SU-DHL-6 (cell line): ENCODE results near the gene OR6J1.

Experiments
- EZH2phosphoT487 ChIP-seq: fragments of 200-600 bp; sonication (generic), shearing (Covaris generic); conservative IDR thresholded peaks from 2 replicates; pipeline ENCODE4 v1.6.1; 2018; ENCODE audit warnings: mild to moderate bottlenecking, antibody characterized with exemption, low read length, moderate library complexity, mixed read lengths
- TF ChIP-seq, protein P1 (sequence below): fragments of 200-600 bp; sonication (generic); IDR thresholded peaks from one replicate; pipeline ENCODE4 v1.5.1; 2017; ENCODE audit warnings: antibody characterized with exemption, mild to moderate bottlenecking, low read length, moderate library complexity; ENCODE audit not compliant: insufficient read depth, poor library complexity, severe bottlenecking

DNA sequence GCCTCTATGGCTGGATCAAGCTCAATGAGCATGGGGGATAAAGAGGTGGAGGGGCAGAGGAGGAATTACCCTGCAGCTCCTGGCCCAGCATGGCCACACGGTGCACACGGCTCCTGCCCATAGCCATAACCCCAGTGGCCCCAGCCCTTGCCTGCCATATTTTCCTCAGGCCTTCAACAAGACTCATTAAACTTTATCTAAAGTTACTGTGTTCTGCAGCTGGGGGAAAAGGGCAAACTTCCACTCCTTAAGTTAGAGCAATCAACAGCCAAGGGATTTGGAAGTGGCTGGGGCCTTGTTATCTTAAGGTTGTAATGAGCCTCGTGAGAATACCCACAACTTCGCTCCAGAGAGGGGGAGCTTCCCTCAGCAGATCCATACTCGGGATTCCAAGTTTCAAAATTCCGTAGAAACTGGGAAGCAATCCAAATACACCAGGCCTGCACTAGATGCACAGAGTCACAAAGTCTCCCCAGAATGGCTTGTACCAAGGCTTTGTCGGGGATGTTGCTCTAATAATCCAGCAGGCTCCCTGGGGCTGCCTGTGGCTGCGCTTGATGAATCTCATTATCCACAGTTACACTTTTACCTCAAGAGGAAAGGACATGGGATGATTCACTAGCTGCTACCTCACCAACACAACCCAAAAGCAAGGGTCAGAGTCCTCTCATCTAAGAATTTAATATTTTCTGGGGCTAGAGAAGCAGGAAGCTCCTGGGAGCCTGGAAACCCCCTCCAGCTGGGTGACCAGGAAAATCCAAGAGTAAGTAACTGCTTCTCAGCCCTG lies 13.0 kb upstream of the OR6J1 start:
- TF ChIP-seq, protein P1, sequence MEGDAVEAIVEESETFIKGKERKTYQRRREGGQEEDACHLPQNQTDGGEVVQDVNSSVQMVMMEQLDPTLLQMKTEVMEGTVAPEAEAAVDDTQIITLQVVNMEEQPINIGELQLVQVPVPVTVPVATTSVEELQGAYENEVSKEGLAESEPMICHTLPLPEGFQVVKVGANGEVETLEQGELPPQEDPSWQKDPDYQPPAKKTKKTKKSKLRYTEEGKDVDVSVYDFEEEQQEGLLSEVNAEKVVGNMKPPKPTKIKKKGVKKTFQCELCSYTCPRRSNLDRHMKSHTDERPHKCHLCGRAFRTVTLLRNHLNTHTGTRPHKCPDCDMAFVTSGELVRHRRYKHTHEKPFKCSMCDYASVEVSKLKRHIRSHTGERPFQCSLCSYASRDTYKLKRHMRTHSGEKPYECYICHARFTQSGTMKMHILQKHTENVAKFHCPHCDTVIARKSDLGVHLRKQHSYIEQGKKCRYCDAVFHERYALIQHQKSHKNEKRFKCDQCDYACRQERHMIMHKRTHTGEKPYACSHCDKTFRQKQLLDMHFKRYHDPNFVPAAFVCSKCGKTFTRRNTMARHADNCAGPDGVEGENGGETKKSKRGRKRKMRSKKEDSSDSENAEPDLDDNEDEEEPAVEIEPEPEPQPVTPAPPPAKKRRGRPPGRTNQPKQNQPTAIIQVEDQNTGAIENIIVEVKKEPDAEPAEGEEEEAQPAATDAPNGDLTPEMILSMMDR = no peak
- TF ChIP-seq EZH2phosphoT487 = no peak
